ENCODE results near the gene PREB. TPM values are rescaled to one million over a fixed set of nuclear protein-coding genes. Genes with fewer than 3 reads are reported as not detected.

The PREB gene
- total RNA-seq, 1 experiment from 2014 or later = 84.5 TPM

- Histone ChIP-seq H3K36me3 (replicated peaks; ENCODE audit: control insufficient read depth, insufficient read depth, low read length) (no peaks in the 10 kb centered on the region), H3K27me3 (ENCODE audit: control insufficient read depth, insufficient read depth, low read length) (no peaks in the 10 kb centered on the region), H3K4me3 (ENCODE audit: insufficient read depth, low read depth, low read length) (no peak overlapping the region)
- DNase-seq = peak; percentile 53
Observed at GRCh38 chr2:27100036-27100435, 34.4 kb downstream of the PREB start.

GRCh38 chr2:27099334-27099955 lies 35.0 kb downstream of the PREB start:
- Histone ChIP-seq H3K4me3 (ENCODE audit: insufficient read depth, low read depth, low read length) (no peak overlapping the region), H3K27me3 (ENCODE audit: control insufficient read depth, insufficient read depth, low read length) (no peaks in the 10 kb centered on the region), H3K36me3 (replicated peaks; ENCODE audit: control insufficient read depth, insufficient read depth, low read length) (no peaks in the 10 kb centered on the region)
- peak; percentile 52 for DNase-seq

- Histone ChIP-seq H3K36me3 (replicated peaks; ENCODE audit: control insufficient read depth, insufficient read depth, low read length) (no peaks in the 10 kb centered on the region), H3K27me3 (ENCODE audit: control insufficient read depth, insufficient read depth, low read length) (no peaks in the 10 kb centered on the region), H3K4me3 (ENCODE audit: insufficient read depth, low read depth, low read length) (no peak overlapping the region)
- DNase-seq = no peak
Observed at GRCh38 chr2:27097341-27097740, 37.1 kb downstream of the PREB start.

- no peak for DNase-seq
- H3K27me3 ChIP-seq (ENCODE audit: control insufficient read depth, insufficient read depth, low read length) = no peaks in the 10 kb centered on the region
- H3K4me3 ChIP-seq (ENCODE audit: insufficient read depth, low read depth, low read length) = no peak overlapping the region
- no peaks in the 10 kb centered on the region for H3K36me3 ChIP-seq (replicated peaks; ENCODE audit: control insufficient read depth, insufficient read depth, low read length)
Observed at GRCh38 chr2:27096748-27097297, 37.6 kb downstream of the PREB start.

- Histone ChIP-seq H3K36me3 (replicated peaks; ENCODE audit: control insufficient read depth, insufficient read depth, low read length) (no peaks in the 10 kb centered on the region), H3K27me3 (ENCODE audit: control insufficient read depth, insufficient read depth, low read length) (no peaks in the 10 kb centered on the region), H3K4me3 (ENCODE audit: insufficient read depth, low read depth, low read length) (peak overlapping the region; percentile 25; the same call in 1 of the 2 replicates)
- peak; percentile 92 for DNase-seq
Observed at GRCh38 chr2:27095745-27096651, 38.4 kb downstream of the PREB start.

- H3K27me3 ChIP-seq (ENCODE audit: control insufficient read depth, insufficient read depth, low read length) = no peaks in the 10 kb centered on the region
- H3K36me3 ChIP-seq (replicated peaks; ENCODE audit: control insufficient read depth, insufficient read depth, low read length) = no peaks in the 10 kb centered on the region
- no peak overlapping the region for H3K4me3 ChIP-seq (ENCODE audit: insufficient read depth, low read depth, low read length)
- DNase-seq = no peak
Observed at GRCh38 chr2:27095427-27095744, 39.0 kb downstream of the PREB start.

GRCh38 chr2:27094353-27094984 lies 40.0 kb downstream of the PREB start:
- peak; percentile 45 for DNase-seq
- Histone ChIP-seq H3K4me3 (ENCODE audit: insufficient read depth, low read depth, low read length) (no peak overlapping the region), H3K36me3 (replicated peaks; ENCODE audit: control insufficient read depth, insufficient read depth, low read length) (no peaks in the 10 kb centered on the region), H3K27me3 (ENCODE audit: control insufficient read depth, insufficient read depth, low read length) (no peaks in the 10 kb centered on the region; the same call in 1 of the 2 replicates)

- Histone ChIP-seq H3K27me3 (ENCODE audit: control insufficient read depth, insufficient read depth, low read length) (no peaks in the 10 kb centered on the region; the same call in 1 of the 2 replicates), H3K4me3 (ENCODE audit: insufficient read depth, low read depth, low read length) (no peak overlapping the region)
- DNase-seq = peak; percentile 31
Observed at GRCh38 chr2:27093430-27094352, 40.7 kb downstream of the PREB start.

GRCh38 chr2:27092696-27093429 lies 41.6 kb downstream of the PREB start:
- DNase-seq = peak; percentile 43
- H3K36me3 ChIP-seq (replicated peaks; ENCODE audit: control insufficient read depth, insufficient read depth, low read length) = no peaks in the 10 kb centered on the region
- no peaks in the 10 kb centered on the region; the same call in 1 of the 2 replicates for H3K27me3 ChIP-seq (ENCODE audit: control insufficient read depth, insufficient read depth, low read length)
- no peak overlapping the region for H3K4me3 ChIP-seq (ENCODE audit: insufficient read depth, low read depth, low read length)

More at GRCh38 chr2:27093430-27094352, 40.7 kb downstream of the PREB start:
- no peaks in the 10 kb centered on the region for H3K36me3 ChIP-seq (replicated peaks; ENCODE audit: control insufficient read depth, insufficient read depth, low read length)

- Histone ChIP-seq H3K27me3 (ENCODE audit: control insufficient read depth, insufficient read depth, low read length) (peaks cover 6% of the 10 kb centered on the region), H3K4me3 (ENCODE audit: insufficient read depth, low read depth, low read length) (no peak overlapping the region), H3K36me3 (replicated peaks; ENCODE audit: control insufficient read depth, insufficient read depth, low read length) (no peaks in the 10 kb centered on the region)
- DNase-seq = peak; percentile 53
Observed at GRCh38 chr2:27091746-27092695, 42.4 kb downstream of the PREB start.

GRCh38 chr2:27089111-27089954 lies 45.1 kb downstream of the PREB start:
- Histone ChIP-seq H3K36me3 (replicated peaks; ENCODE audit: control insufficient read depth, insufficient read depth, low read length) (no peaks in the 10 kb centered on the region), H3K27me3 (ENCODE audit: control insufficient read depth, insufficient read depth, low read length) (peaks cover 20% of the 10 kb centered on the region)
- DNase-seq = peak; percentile 36

GRCh38 chr2:27088634-27089033 lies 45.8 kb downstream of the PREB start:
- Histone ChIP-seq H3K36me3 (replicated peaks; ENCODE audit: control insufficient read depth, insufficient read depth, low read length) (no peaks in the 10 kb centered on the region; the same call in 1 of the 2 replicates), H3K4me3 (ENCODE audit: insufficient read depth, low read depth, low read length) (no peak overlapping the region), H3K27me3 (ENCODE audit: control insufficient read depth, insufficient read depth, low read length) (peaks cover 20% of the 10 kb centered on the region)
- no peak for DNase-seq

More at GRCh38 chr2:27089111-27089954, 45.1 kb downstream of the PREB start:
- no peak overlapping the region for H3K4me3 ChIP-seq (ENCODE audit: insufficient read depth, low read depth, low read length)

Data from H7 (cell line).